HEK293 (cell line): ENCODE measurements around the gene TMCC2.
A peak's percentile ranks its signal among the peaks of the same experiment; 100 is the strongest.

ENCODE experiments used
- ATF2 ChIP-seq: fragments of 450-650 bp; formaldehyde crosslinking; IDR thresholded peaks from 2 replicates; pipeline ENCODE4 v1.5.1; 2016; ENCODE audit warnings: missing biosample characterization, missing genetic modification characterization, low read depth
- CTCF ChIP-seq: fragments of 450-650 bp; formaldehyde crosslinking; IDR thresholded peaks from 2 replicates; pipeline ENCODE4 v1.5.1; 2016; ENCODE audit warnings: missing biosample characterization, missing genetic modification characterization
- KLF10 ChIP-seq: fragments of 450-650 bp; IDR thresholded peaks from 2 replicates; pipeline ENCODE4 v1.5.1; 2018; ENCODE audit warnings: missing biosample characterization, mild to moderate bottlenecking, missing genetic modification characterization
- KLF9 ChIP-seq: fragments of 450-650 bp; formaldehyde crosslinking; IDR thresholded peaks from 2 replicates; pipeline ENCODE4 v1.5.1; 2016; ENCODE audit warnings: missing biosample characterization, missing genetic modification characterization, low read depth
- MEIS1 ChIP-seq: sonication (generic); formaldehyde crosslinking; IDR thresholded peaks from 2 replicates; pipeline ENCODE4 v1.8.1; 2022; ENCODE audit warnings: missing genetic modification reagents, mild to moderate bottlenecking, borderline replicate concordance
- PBX3 ChIP-seq: sonication (generic); formaldehyde crosslinking; IDR thresholded peaks from 2 replicates; pipeline ENCODE4 v1.8.1; 2022; ENCODE audit warnings: mild to moderate bottlenecking, moderate library complexity, missing genetic modification reagents
- TCF7L2 ChIP-seq: IDR thresholded peaks from 2 replicates; pipeline ENCODE4 v1.6.1; 2011; ENCODE audit warnings: low read depth, mild to moderate bottlenecking, inconsistent platforms, low read length, moderate library complexity, borderline replicate concordance
- ZNF132 ChIP-seq: fragments of 450-650 bp; formaldehyde crosslinking; IDR thresholded peaks from 2 replicates; pipeline ENCODE4 v1.5.1; 2017; ENCODE audit warnings: missing biosample characterization, missing genetic modification characterization, borderline replicate concordance
- ZNF184 ChIP-seq: fragments of 450-650 bp; IDR thresholded peaks from 2 replicates; pipeline ENCODE4 v1.5.1; 2018; ENCODE audit warnings: missing biosample characterization, mild to moderate bottlenecking, missing genetic modification characterization
- ZNF223 ChIP-seq: fragments of 450-650 bp; formaldehyde crosslinking; IDR thresholded peaks from 2 replicates; pipeline ENCODE4 v1.5.1; 2016; ENCODE audit warnings: missing biosample characterization, missing genetic modification characterization
- ZNF530 ChIP-seq: fragments of 450-650 bp; formaldehyde crosslinking; IDR thresholded peaks from 2 replicates; pipeline ENCODE4 v1.5.1; 2016; ENCODE audit warnings: low read depth, missing biosample characterization, missing genetic modification characterization
- ZNF555 ChIP-seq: fragments of 450-650 bp; formaldehyde crosslinking; conservative IDR thresholded peaks from 2 replicates; pipeline ENCODE4 v1.5.1; 2017; ENCODE audit warnings: missing biosample characterization, mild to moderate bottlenecking, missing genetic modification characterization, inconsistent platforms

GRCh38 chr1:205273551-205273982 lies 45.8 kb downstream of the TMCC2 start:
- TF ChIP-seq ZNF530 (no peak), ZNF132 (tag by site-specific recombination) (no peak), CTCF (tag by site-specific recombination) (peak; percentile 93), PBX3 (no peak), ZNF555 (no peak), ZNF223 (no peak), ATF2 (tag by site-specific recombination) (no peak), TCF7L2 (no peak), KLF10 (tag by site-specific recombination) (no peak), KLF9 (tag by site-specific recombination) (no peak), MEIS1 (CRISPR knock-in tag) (no peak), ZNF184 (no peak)
